PC-9 (cell line): Measurements from ENCODE around the gene HCRTR2.

Experiments used
- EZH2 ChIP-seq: fragments of 200-600 bp; sonication (generic); IDR thresholded peaks from 2 replicates; pipeline ENCODE4 v1.8.0; 2017; ENCODE audit warnings: antibody characterized with exemption, low read depth
- TF ChIP-seq, protein P1 (sequence below): fragments of 200-600 bp; sonication (generic); conservative IDR thresholded peaks from 2 replicates; pipeline ENCODE4 v1.6.1; 2017; ENCODE audit warnings: mixed run types, antibody characterized with exemption, mild to moderate bottlenecking, moderate library complexity

DNA sequence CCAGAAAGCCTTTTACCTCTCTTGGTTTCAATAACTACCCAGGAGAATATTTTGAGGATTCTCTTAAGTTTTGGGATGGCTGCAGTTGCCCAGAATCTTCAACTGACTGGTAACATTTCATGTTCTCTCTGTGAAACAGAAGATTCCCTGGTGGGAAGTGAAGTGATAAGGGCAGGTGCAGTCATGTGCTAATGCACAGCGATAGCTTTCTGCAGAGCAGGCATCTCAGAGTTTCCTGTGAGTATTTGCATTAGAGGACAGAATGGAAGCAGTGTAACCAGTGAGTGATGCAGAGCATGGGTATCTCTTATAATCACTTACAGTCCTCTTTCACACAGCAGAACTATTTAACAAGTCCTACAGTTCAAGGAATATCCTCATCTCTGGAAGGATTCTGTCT lies 76.1 kb downstream of the HCRTR2 start:
- TF ChIP-seq, protein P1, sequence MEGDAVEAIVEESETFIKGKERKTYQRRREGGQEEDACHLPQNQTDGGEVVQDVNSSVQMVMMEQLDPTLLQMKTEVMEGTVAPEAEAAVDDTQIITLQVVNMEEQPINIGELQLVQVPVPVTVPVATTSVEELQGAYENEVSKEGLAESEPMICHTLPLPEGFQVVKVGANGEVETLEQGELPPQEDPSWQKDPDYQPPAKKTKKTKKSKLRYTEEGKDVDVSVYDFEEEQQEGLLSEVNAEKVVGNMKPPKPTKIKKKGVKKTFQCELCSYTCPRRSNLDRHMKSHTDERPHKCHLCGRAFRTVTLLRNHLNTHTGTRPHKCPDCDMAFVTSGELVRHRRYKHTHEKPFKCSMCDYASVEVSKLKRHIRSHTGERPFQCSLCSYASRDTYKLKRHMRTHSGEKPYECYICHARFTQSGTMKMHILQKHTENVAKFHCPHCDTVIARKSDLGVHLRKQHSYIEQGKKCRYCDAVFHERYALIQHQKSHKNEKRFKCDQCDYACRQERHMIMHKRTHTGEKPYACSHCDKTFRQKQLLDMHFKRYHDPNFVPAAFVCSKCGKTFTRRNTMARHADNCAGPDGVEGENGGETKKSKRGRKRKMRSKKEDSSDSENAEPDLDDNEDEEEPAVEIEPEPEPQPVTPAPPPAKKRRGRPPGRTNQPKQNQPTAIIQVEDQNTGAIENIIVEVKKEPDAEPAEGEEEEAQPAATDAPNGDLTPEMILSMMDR: no peak
- TF ChIP-seq EZH2: no peak
